NCI-H69 (cell line): ENCODE measurements around the gene DNAH1.
A peak's percentile ranks its signal among the peaks of the same experiment; 100 is the strongest.

Experiments used
- DNase-seq: peaks from one replicate; lab custom pipeline; 2025; lab: John Stamatoyannopoulos, UW

Gene DNAH1

DNA sequence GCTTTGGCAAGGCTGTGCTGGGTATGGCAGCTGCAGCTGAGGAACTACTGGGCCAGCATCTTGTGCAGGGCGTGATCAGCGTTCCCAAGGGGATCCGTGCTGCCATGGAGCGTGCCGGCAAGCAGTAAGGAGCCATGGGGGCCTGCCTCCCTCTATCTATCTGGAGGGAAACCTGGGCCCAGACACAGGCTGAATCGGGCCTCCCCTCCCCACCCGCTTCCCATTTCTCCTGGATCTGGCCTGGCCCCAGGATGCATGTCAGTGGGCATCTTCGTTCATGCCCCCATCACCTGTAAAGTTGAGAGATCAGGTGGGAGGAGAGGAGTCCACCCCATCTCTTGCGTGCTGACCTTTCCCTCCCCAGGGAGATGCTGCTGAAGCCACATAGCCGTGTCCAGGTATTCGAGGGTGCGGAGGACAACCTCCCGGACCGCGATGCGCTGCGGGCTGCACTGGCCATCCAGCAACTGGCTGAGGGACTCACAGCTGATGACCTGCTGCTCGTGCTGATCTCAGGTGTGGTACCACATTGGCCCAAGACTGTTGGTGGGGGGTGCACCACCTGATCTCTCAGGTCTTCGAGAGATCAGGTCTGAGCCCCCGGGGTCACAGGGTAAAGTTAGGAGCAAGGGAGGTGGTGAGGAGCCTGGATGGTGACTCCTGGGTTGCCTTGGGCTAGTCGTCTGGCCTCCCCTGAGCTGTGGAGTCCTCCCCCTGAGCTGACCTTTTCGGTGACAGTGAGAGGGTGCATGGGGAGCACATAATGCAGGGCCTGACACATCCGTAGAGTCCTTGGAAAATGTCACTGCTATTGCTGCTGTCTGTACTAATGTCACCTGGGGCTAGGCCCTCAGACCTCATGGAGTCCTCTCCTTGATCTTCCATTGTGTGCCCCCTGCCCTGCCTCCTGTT is 25.3 kb upstream of the DNAH1 start:
- DNase-seq = no peak

DNA sequence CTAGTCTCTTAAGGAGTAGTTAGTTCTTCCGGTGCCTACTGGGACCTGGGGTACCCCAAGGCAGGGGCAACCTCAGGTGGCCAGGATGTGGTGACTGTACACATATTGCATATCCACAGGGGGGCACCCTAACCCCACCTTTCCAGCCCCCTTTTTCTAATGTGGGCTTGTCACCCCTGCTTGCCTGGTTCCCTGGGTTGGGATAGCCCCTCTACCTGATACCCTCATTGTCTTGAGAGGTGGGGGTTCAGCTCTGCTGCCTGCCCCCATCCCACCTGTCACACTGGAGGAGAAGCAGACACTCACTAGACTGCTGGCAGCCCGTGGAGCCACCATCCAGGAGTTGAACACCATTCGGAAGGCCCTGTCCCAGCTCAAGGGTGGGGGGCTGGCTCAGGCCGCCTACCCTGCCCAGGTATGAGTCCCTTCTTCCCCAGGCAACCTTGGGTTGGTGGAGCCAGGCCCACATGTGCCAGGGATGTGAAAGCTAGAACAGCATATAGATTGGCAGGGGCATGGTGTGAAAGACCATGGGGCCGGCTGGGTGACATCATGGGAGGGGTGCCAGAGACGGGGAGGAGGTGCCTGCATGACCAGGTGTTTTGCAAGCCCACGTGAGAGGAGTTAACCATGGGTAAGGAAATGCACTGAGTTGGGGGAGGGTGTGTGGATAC is 24.5 kb upstream of the DNAH1 start:
- DNase-seq = peak; percentile 57

DNA sequence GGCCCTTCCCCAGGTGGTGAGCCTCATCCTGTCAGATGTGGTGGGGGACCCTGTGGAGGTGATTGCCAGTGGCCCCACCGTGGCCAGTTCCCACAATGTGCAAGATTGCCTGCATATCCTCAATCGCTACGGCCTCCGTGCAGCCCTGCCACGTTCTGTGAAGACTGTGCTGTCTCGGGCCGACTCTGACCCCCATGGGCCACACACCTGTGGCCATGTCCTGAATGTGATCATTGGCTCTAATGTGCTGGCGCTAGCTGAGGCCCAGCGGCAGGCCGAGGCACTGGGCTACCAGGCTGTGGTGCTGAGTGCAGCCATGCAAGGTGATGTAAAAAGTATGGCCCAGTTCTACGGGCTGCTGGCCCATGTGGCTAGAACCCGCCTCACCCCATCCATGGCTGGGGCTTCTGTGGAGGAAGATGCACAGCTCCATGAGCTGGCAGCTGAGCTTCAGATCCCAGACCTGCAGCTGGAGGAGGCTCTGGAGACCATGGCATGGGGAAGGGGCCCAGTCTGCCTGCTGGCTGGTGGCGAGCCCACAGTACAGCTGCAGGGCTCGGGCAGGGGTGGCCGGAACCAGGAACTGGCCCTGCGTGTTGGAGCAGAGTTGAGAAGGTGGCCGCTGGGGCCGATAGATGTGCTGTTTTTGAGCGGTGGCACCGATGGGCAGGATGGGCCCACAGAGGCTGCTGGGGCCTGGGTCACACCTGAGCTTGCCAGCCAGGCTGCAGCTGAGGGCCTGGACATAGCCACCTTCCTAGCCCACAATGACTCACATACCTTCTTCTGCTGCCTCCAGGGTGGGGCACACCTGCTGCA is 23.7 kb upstream of the DNAH1 start:
- DNase-seq = no peak

DNA sequence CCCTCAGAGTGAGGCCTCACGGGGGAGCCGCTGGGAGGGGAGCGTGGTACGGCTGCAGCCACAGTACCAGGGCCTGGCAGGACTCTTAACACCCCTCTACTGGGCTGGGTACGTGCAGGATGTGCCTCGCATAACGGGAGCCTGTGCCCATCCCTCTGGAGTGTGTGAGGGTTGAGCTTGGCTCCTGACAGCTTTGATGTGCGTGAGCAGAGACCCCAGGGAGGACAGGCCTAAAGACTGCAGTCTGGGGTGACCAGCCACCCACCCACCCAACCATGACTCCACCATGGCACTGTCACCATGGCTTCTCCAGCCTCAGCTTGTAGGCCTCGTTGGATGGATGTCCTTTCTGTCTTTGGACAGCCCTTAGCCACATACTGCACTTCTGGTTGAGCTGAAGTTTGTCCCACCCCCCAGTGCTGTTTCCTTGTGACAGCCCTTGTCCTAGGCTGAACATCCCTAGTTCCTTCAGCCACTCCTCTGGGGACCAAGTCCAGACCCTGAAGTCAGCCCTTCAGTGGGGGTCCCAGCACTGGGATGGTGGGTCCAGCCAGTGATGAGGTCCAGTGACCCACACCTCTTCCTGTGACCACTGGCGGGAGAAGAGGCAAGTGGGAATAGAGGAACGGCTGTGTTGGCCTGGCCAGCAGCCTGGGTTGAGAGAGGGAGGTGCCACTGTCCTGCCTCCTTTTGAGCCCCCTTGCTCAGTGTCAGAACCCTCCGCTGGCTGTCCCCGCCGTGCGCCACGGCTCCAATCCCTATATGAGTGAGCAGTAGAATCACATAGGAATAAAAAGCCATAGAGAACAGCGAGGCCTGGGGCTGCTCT is 22.4 kb upstream of the DNAH1 start:
- DNase-seq = no peak

DNA sequence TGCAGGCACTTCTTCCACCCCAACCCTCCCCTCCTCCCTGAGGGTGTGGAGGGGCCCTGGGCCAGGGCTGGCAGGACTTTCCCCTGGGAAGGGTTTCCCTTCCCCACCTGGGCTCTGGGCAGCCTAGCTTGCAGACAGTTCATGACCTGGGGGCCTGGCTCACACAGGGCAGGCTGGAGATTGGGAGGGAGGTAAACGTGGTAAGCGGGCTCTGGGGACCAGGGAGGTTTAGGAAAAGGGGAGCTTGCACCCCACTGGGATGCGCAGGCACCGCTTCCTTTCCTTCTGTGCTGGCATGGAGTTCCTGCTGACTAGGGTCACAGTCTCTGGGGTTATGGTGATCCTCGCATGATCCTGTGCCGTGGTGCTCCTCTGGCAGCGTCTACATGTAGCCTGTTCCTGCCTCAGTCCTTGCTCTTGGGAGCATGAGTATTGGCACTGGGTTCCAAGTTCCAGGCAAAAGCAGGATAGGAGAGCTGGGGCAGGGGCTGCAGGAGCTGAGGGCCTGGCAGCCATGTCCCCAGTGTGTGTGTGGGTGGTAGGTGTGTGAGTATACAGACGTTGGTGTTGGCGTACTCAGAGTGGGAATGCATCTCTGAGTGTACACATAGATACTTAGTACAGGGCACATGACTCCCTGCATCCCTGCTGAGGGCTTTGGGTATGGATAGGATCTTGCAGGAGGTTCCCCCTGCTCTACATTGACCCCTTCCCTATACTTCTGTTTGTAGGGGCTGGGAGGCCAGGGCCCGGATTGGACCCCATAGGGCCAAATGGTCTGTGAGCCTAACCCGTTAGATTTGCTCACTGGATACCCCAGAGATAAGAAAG is 21.6 kb upstream of the DNAH1 start:
- DNase-seq = no peak

DNA sequence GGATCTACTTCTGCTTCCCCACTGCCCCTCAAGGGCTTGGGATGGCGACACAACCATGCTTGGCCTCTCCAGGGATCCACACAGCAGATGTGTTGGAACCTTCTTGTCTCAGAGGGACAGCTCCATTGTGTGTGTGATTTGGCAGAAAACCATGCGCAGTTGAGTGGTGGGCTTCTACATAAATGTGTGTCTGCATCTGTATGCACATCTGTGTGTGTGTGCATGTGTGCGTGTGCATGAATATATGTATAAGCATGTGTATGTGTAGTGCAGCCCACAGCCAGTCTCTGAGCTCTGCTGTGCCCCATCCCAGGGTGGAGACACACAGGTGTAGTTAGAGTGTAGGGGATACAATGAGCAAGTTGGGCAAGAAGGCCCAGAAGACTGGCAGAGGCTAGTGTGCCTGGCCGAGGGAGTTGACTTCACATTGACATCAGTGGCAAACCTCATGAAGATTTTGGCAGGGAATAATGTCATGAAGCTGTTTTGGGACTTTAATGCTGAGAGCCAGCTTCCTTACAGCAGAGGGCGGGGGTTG is 20.4 kb upstream of the DNAH1 start:
- DNase-seq = no peak

DNA sequence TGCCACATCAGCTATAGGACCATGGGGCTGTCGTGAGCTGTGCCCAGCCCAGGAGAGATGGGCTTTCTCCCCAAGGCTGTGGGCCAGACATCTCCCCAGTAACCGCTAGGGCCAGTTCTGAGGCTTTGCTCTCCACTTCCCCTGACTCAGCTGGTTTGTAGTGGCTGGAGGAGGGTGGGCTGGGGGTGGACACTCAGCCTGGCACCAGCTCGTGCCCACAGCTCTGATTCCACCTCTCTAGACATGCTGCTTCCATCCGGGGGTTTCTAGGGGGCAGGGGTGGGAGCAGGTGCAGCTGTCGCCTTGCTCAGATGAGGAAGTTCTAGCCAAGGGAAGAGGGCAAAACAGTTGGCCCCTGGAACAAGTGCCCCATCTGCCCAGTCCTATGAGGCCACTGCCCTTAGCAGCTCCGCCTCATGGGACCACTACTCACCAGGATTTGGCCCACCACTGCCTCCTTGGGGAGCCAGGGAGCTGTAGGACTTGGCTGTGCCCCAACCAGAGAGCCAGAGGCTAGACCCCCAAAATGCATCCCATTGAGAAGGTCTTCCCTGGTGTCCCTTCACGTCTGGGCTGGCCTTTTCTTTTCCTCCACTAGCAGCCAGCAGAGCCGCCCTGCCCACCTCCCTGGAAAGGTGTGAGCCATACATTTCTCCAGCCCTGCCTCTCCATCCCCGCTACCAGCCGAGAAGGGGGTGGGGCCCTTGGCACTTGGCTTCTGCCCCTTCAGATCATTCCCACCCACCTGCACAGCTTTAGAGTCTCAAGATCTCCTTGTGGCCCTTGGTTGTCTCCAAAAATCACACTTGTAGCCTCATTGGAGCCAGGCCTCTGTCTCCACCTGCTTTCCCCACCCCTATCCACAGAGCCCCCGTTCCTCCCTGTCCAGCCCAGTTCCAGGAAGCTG is 18.6 kb upstream of the DNAH1 start:
- DNase-seq = peak; percentile 29

DNA sequence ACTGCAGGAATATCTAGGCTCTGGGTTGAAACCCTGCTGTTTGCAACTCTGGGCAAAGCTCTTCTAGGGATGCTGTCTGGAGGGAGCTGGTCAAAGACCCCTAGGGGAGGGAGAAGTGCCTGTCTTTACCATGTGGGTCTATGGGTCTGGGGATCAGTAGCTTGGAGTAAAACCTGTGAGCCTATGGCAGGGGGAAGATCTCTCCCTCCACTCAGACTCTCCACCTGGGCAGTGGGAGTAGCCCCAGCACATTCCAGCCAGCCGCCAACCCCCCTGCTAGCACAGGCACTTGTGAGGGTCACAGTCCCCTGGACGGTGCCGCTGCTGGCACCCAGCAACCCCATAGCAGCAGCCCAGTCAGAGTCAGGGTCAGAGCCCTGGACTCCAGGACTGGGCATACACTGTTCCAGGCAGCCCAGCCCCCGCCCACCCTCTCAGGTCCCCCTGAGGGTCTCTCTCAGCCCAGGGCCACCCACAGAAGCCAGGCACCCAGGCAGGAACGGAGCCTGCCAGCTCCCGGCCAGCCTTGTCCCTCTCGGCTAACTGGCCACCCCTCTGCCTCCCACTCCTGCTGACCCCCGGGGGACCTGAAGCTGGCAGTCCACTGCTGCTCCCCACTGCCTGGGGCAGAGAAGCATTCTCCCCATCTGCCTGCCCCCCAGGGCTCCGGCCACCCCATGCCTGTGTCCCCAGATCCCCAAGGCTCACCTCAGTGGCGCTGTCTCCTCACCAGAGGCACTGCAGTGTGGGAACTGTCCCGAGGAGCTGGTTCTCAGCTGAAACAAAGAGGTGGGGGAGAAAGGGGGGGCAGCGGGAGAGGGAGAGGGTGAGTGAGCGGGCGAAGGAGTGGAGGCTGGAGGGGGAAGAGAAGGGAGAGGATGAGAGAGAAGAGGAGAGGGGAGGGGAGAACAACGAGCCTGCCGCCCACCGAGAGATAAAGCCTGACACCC is 17.7 kb upstream of the DNAH1 start:
- DNase-seq = peak; percentile 76

DNA sequence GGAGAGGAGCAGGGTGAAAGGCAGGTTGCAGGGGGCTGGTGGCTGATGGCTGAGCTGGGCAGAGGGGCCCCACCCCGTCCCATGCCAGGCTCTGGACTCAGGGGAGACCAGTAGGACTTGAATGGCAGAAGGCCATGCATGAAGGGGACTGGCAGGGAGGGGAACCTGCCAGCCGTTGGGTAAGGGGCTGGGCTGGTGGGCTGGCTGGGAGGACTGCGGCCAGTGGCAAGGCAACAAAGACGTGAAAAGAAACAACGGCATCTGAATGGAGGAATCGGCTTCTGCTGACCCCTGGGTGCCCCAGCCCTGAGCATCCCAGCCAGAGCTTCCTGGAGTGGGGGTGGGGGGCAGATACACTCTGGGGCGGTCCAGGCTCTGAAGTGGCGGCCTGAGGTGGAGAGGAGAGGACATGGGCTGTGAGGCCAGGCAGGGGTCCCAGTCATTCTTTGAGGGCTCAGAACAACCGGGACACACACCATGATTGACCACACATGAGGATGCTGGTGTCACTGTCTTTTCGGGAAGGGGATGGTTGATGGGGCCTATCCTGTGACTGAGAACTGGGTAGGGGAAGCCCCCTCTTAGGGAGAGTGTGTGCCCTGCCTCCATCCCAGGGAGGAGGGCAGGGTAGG is 16.8 kb upstream of the DNAH1 start:
- no peak for DNase-seq

DNA sequence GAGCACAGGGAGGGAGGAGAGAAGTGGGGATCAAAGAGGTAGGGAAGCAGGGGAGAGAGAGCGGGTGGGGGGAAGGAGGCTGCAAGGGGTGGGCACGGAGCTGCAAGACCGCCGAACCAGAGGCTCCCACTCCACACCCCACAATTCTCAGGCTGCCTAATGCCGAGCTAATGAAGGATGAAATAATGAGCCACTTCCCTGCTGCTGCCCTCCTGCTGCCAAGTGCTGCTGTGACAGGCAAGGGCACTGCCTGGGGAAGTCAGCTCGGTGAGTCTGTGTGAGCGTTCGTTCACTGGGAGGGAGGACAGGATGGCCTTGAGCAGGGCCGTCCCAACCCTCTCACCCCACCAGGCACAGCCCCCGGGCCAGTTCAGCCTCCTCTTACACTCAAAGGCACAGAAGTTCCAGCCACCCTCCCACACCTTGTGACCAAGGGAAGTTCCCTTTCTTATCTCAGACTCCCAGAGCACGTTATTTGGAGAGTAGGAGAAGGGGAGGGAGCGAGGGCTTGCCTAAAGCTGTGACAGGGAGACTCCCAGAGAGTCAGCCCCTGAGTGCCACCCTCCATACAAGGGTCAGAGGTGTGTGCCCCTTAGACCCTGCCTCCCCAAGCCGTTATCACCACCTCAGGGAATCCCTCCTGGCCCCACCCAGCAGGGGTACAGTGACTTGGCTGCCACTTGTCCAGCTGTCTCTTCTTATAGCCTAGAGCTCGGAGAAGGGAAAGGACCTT is 16.1 kb upstream of the DNAH1 start:
- peak; percentile 79 for DNase-seq

DNA sequence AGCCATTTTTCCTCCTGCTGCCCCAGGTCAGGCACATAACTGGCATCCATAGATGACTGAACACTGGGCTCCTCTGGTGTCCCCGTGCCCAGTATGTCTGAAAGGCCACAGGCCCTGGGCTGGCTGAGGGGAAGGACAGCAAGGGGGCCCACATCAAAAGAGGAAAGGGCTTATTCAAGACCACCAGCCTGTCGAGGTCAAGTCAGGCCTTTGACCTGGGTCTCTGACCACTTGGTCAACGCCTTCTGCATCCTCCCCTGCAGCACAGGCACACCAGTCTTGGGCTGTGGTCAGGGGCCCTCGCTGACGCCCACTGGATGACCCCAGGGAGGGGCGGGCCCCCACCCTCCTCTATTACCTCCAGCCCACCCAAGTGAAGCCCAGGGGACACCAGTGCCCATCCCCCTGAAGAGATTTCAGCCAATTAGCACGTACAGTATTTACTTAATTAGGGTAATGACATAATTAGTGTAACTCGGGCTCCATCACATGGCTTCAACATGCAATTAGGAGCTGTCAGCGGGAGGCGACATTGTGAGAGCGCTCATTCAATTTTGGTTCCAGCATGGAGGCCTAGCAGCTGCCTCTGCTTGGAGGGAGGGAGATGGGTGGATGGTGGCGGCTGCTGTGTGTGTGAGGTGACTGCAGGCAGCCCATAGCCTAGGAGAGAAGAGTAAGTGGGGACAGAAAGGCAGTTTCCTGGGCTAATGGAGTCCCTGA is 13.5 kb upstream of the DNAH1 start:
- DNase-seq = peak; percentile 95

DNA sequence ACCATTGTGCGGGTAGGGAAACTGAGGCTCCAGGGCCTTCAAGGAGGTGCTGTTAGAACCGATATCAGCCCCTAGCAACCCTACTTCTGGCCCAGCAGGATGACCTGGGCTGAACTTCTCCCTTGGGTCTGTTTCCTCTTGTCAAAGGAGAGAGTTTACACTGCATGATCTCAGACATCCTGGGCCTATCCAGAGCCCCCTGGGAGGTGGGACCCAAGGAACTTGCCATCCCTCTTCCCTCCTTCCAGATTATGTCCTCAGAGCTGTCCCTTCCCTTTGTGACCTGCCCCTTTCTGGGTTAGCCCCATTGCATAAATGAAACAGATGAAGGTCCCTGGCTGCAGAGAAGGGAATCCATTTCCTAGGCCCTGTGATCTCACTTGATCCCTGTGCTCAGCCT is 12.3 kb upstream of the DNAH1 start:
- no peak for DNase-seq

DNA sequence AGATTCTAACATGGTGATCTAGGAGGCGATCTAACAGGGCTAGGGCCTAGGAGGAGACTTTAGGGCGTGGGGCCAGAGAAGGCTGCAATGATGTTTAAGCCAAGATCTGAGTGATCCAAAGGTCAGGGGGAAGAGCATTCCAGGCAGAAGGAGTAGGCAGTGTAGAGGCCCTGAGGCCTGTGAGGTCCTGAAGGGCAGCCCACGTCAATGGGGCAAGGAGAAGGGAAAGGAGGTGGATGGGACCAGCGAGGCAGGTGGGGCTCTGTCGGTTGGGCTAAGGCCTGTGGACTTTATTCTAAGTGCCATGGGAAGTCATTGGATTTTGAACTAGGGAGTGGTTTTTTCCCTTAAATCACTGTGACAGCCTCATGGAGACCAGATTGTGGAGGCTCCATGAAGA is 10.2 kb upstream of the DNAH1 start:
- no peak for DNase-seq

DNA sequence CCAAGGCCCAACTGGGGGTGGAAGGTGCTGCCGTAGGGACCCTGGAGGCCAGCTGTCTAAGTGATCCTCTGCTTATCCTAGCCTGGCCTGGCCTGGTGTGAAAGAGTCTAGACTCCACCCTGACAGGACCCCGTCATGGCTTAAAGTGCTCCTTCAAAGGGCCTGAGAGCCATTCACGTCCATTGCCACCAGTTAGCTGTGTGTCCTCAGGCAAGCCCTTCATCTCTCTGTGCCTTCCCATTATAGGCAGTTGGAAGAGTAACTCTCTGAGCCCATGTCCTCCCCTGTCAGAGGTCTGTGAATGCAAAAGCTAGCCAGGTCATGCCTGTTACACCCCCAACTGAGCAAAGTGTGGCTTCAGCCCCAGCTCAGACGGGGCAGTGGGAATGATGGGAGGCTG is 9.1 kb upstream of the DNAH1 start:
- DNase-seq = no peak

DNA sequence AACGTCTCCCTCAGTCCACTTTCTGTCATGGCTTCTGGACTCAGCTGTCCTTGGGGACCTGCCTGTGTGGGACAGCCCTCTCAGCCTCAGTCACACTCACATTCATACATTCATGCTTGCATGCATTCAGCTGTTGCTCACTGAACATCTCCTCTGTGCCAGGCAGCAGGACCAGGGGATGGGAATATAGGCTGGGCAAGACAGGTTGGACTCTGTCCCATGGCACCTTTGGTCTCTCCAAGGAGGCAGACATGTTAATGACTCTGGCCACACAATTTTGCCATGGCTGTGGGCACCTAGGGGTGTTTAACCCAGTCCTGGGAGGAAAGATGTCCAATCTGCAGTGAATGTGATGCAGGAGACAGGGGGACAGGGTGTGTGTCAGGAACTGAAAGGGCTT is 7.8 kb upstream of the DNAH1 start:
- peak; percentile 30 for DNase-seq

DNA sequence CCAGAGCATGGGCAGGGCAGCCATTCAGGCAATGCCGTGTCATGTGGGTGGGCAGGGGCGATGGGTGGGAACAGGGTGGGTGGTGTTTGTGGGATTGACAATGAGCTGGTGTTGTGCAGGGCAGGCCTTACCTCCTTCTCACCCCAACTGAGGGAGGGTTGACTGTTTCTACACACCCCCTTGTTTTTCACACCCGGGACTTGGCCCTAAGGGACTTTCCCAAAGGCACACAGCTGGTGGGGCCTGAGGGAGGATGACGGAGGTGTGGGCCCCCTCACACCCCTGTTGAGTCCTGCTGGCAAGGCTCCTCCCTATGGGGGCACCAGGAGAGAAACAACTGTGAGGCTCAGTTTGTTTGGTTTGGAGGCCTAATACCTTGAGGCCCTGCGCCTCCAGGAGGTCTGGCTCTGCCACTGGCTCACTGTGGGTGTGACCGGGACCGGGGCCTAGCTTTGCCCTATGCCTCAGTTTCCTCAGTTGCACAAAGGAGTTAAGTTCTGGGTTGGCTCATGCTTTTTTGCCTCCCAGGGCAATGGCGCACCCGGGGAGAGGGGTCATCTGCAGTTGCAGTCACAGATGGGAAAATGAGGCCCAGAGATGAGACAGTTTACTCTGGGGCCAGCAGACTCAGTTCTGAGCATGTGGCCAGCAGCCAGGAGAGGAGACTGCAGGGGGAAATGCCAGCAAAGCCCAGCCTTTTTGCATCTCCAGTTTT is 5.1 kb upstream of the DNAH1 start:
- peak; percentile 85 for DNase-seq
